ENCODE results near the gene TH.
"Not testable (repeated sequence)": the region's sequence is repeated elsewhere in the genome, so short reads cannot be mapped to it uniquely, and the experiment has no call there.

Gene TH

GRCh38 chr11:2128130-2128510 lies 43.5 kb downstream of the TH start:
- DNase-seq = no peak

- DNase-seq = no peak
Observed at GRCh38 chr11:2127482-2128129, 44.0 kb downstream of the TH start.

- no peak for DNase-seq
Observed at GRCh38 chr11:2126520-2127085, 45.0 kb downstream of the TH start.

GRCh38 chr11:2124736-2125484 lies 46.7 kb downstream of the TH start:
- not testable (repeated sequence) for DNase-seq

- DNase-seq = no peak
Observed at GRCh38 chr11:2123628-2123960, 48.0 kb downstream of the TH start.

- no peak for DNase-seq
Observed at GRCh38 chr11:2122907-2123627, 48.5 kb downstream of the TH start.

- DNase-seq = no peak
Observed at GRCh38 chr11:2122222-2122906, 49.3 kb downstream of the TH start.

- DNase-seq = no peak
Observed at GRCh38 chr11:2121227-2122130, 50.1 kb downstream of the TH start.

- DNase-seq = no peak
Observed at GRCh38 chr11:2120359-2121100, 51.1 kb downstream of the TH start.

GRCh38 chr11:2118677-2119076 lies 52.9 kb downstream of the TH start:
- no peak for DNase-seq

- DNase-seq = no peak
Observed at GRCh38 chr11:2116680-2117079, 54.9 kb downstream of the TH start.

GRCh38 chr11:2115308-2115707 lies 56.3 kb downstream of the TH start:
- no peak for DNase-seq

GRCh38 chr11:2114430-2115241 lies 57.0 kb downstream of the TH start:
- no peak for DNase-seq

All from CD4-positive, alpha-beta T cell treated with Interleukin-17A for 4 hours (primary cell).